NCI-H1048 (cell line): ENCODE results near the gene TBC1D4.
"Not testable (repeated sequence)": the region's sequence is repeated elsewhere in the genome, so short reads cannot be mapped to it uniquely, and the experiment has no call there.

Experiments
- DNase-seq: peaks from one replicate; lab custom pipeline; 2025; lab: John Stamatoyannopoulos, UW

TBC1D4 gene

GRCh38 chr13:75360170-75360569 is 121.8 kb downstream of the TBC1D4 start:
- no peak for DNase-seq

GRCh38 chr13:75359266-75359665 is 122.7 kb downstream of the TBC1D4 start:
- DNase-seq: no peak

GRCh38 chr13:75357576-75358289 is 124.2 kb downstream of the TBC1D4 start:
- no peak for DNase-seq

GRCh38 chr13:75356421-75356820 is 125.5 kb downstream of the TBC1D4 start:
- DNase-seq: no peak

- no peak for DNase-seq
These were observed 126.4 kb downstream of the TBC1D4 start for GRCh38 chr13:75355609-75356008.

GRCh38 chr13:75353781-75354193 is 128.2 kb downstream of the TBC1D4 start:
- no peak for DNase-seq

- no peak for DNase-seq
These were observed 129.2 kb downstream of the TBC1D4 start for GRCh38 chr13:75352641-75353327.

- DNase-seq: not testable (repeated sequence)
These were observed 130.4 kb downstream of the TBC1D4 start for GRCh38 chr13:75351538-75351937.

GRCh38 chr13:75347925-75348324 is 134.0 kb downstream of the TBC1D4 start:
- no peak for DNase-seq

- DNase-seq: no peak
These were observed 134.5 kb downstream of the TBC1D4 start for GRCh38 chr13:75347457-75347856.

- no peak for DNase-seq
These were observed 136.8 kb downstream of the TBC1D4 start for GRCh38 chr13:75345193-75345592.

- no peak for DNase-seq
These were observed 140.9 kb downstream of the TBC1D4 start for GRCh38 chr13:75341028-75341427.

- no peak for DNase-seq
These were observed 142.2 kb downstream of the TBC1D4 start for GRCh38 chr13:75339635-75340374.

- DNase-seq: no peak
These were observed 147.1 kb downstream of the TBC1D4 start for GRCh38 chr13:75334634-75335447.

GRCh38 chr13:75333103-75333502 is 148.9 kb downstream of the TBC1D4 start:
- DNase-seq: no peak

- no peak for DNase-seq
These were observed 150.1 kb downstream of the TBC1D4 start for GRCh38 chr13:75331792-75332349.

- no peak for DNase-seq
These were observed 151.2 kb downstream of the TBC1D4 start for GRCh38 chr13:75330770-75331169.

- DNase-seq: no peak
These were observed 152.2 kb downstream of the TBC1D4 start for GRCh38 chr13:75329723-75330122.

GRCh38 chr13:75329097-75329496 is 152.9 kb downstream of the TBC1D4 start:
- DNase-seq: no peak

GRCh38 chr13:75327135-75327510 is 154.8 kb downstream of the TBC1D4 start:
- DNase-seq: no peak

GRCh38 chr13:75326173-75327134 is 155.5 kb downstream of the TBC1D4 start:
- no peak for DNase-seq
